CD8-positive, alpha-beta memory T cell (primary cell): Measurements from ENCODE around the gene EXTL1. TPM values are rescaled to one million over a fixed set of nuclear protein-coding genes. Genes with fewer than 3 reads are reported as not detected.

Source experiments
- CTCF ChIA-PET: fragments of 350-600 bp; sonication (Branson Sonifier 250); formaldehyde crosslinking; loops from one replicate; lab custom pipeline; 2021; ENCODE audit warnings: antibody characterized with exemption; lab: Charles Lee
- POLR2A ChIA-PET: fragments of 350-600 bp; sonication (Branson Sonifier 250); formaldehyde crosslinking; loops from one replicate; lab custom pipeline; 2021; ENCODE audit warnings: antibody characterized with exemption; lab: Charles Lee
- DNase-seq, 5 donors: peaks; one replicate each; pipeline versions ENCODE4 v3.0.0 to v3.0.0-alpha.2; 2020 to 2022; ENCODE audit warnings: mixed read lengths in 1 of 5
- H3K27ac ChIP-seq: one replicate; pipeline ENCODE4 v1.7.0; 2013; ENCODE audit warnings: low read depth, mild to moderate bottlenecking, low read length, moderate library complexity
- H3K27me3 ChIP-seq: 2 replicates; pipeline ENCODE4 v1.7.0; 2013; ENCODE audit warnings: low read length, mild to moderate bottlenecking; ENCODE audit not compliant: insufficient read depth, poor library complexity, severe bottlenecking
- H3K36me3 ChIP-seq: 2 replicates; pipeline ENCODE4 v1.7.0; 2013; ENCODE audit warnings: mild to moderate bottlenecking, low read length, moderate library complexity; ENCODE audit not compliant: insufficient read depth
- H3K4me1 ChIP-seq: 2 replicates; pipeline ENCODE4 v1.7.0; 2013; ENCODE audit warnings: mild to moderate bottlenecking, low read length, moderate library complexity; ENCODE audit not compliant: insufficient read depth
- H3K4me3 ChIP-seq: 2 replicates; pipeline ENCODE4 v1.7.0; 2013; ENCODE audit warnings: mild to moderate bottlenecking, low read length
- H3K9me3 ChIP-seq: 2 replicates; pipeline ENCODE4 v1.7.0; 2013; ENCODE audit warnings: mild to moderate bottlenecking, low read length
- H3K27ac Mint-ChIP-seq, 8 donors: one replicate each; pipeline ENCODE4 v1.8.0; 2020 to 2021; ENCODE audit warnings: mixed read lengths in 8 of 8, mild to moderate bottlenecking in 6 of 8, inconsistent platforms in 3 of 8, moderate library complexity in 3 of 8
- H3K27me3 Mint-ChIP-seq, 2 donors: one replicate each; pipeline ENCODE4 v1.8.0; 2020 to 2021; ENCODE audit warnings: mixed read lengths in 2 of 2, mild to moderate bottlenecking in 1 of 2, moderate library complexity in 1 of 2
- H3K36me3 Mint-ChIP-seq, 3 donors: one replicate each; pipeline ENCODE4 v1.8.0; 2020 to 2021; ENCODE audit warnings: mixed read lengths in 3 of 3, inconsistent platforms in 1 of 3, mild to moderate bottlenecking in 1 of 3
- H3K4me1 Mint-ChIP-seq, 3 donors: one replicate each; pipeline ENCODE4 v1.8.0; 2020 to 2021; ENCODE audit warnings: mixed read lengths in 3 of 3, inconsistent platforms in 1 of 3, mild to moderate bottlenecking in 1 of 3
- H3K4me3 Mint-ChIP-seq, 7 donors: one replicate each; pipeline ENCODE4 v1.8.0; 2020 to 2021; ENCODE audit warnings: mixed read lengths in 7 of 7, mild to moderate bottlenecking in 6 of 7, moderate library complexity in 4 of 7, inconsistent platforms in 2 of 7
- H3K9me3 Mint-ChIP-seq, 5 donors: one replicate each; pipeline ENCODE4 v1.8.0; 2020 to 2022; ENCODE audit warnings: mixed read lengths in 5 of 5, mild to moderate bottlenecking in 3 of 5, moderate library complexity in 2 of 5, inconsistent platforms in 1 of 5
- polyA plus RNA-seq: library from polyadenylated mRNA; unstranded; fragments of 300-500 nt; fragmentation: Illumina TruSeq; gene quantifications from one replicate; pipeline ENCODE4 v1.2.3, GENCODE V29; 2021
- total RNA-seq, 2 experiments: library from RNA; stranded (reverse); gene quantifications; one replicate each; pipeline ENCODE4 v1.2.3, GENCODE V29; 2021

EXTL1 gene
- total and polyA plus RNA-seq, 3 experiments from 2014 or later: not detected

DNA sequence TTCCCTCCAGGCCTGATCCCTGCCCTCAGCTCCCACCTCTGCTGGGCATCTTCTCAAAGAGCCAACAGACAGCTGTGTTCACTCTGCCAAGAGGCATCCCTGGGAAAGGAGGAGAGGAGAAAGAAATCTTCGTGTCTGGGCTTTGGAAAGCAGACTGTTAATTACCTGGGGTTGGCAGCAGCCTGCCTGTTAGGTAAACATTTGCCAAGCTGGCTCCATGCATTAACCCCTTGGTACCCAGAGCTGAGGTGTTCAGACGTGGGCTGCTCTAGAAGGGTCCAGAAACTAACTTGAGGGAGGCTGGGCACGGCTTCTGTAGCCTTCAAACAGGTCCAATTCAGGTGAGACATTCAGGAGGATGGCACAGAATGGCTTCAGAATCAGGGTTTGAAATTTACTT, 8.7 kb upstream of the EXTL1 start:
- ChIA-PET POLR2A (no interaction called here), CTCF (no interaction called here)
- Mint-ChIP-seq H3K27me3 (no peaks in the 10 kb centered on the region), H3K4me3 (no peak overlapping the region), H3K9me3 (no peaks in the 10 kb centered on the region), H3K27ac (peak overlapping the region in 1 of 8 donors; percentile 23), H3K4me1 (no peaks in the 10 kb centered on the region), H3K36me3 (no peaks in the 10 kb centered on the region)
- Histone ChIP-seq H3K4me1 (no peaks in the 10 kb centered on the region), H3K27ac (no peak overlapping the region), H3K4me3 (no peak overlapping the region), H3K27me3 (no peaks in the 10 kb centered on the region), H3K9me3 (no peaks in the 10 kb centered on the region), H3K36me3 (no peaks in the 10 kb centered on the region)
- DNase-seq: peak in 1 of 5 donors; percentile 7

DNA sequence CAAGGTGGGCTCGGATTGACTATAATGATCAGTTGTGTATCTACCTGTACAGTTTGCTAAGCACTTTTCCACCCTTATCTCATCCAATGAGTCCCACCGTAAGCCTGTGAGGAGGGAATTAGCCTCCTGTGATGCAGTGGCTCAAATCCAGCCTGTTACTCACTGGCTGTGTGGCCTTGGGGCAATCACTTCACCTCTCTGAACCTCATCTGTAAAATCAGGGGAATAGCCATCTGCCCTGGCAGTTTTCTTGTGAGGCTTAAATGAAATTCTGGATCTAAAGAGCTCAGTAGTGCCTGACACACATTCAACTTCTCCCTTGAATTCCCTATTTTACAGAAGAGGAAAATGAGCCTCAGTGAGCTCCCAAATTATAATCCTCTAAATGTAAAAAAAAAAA, 7.4 kb upstream of the EXTL1 start:
- H3K9me3 ChIP-seq: no peaks in the 10 kb centered on the region
- no peak overlapping the region for H3K27ac ChIP-seq
- CTCF ChIA-PET: interaction anchor here (0.8 to 1.0 kb wide), 2 partner anchors 12 to 98 kb away, joined by 3 read pairs; no protein-coding TSS in a partner anchor
- Mint-ChIP-seq H3K4me1 (no peaks in the 10 kb centered on the region), H3K27ac (peak overlapping the region in 1 of 8 donors; percentile 43), H3K9me3 (no peaks in the 10 kb centered on the region), H3K4me3 (no peak overlapping the region), H3K36me3 (no peaks in the 10 kb centered on the region), H3K27me3 (no peaks in the 10 kb centered on the region)
- no peaks in the 10 kb centered on the region for H3K4me1 ChIP-seq
- H3K27me3 ChIP-seq: no peaks in the 10 kb centered on the region
- POLR2A ChIA-PET: no interaction called here
- H3K36me3 ChIP-seq: no peaks in the 10 kb centered on the region
- peak in 1 of 5 donors; percentile 16 for DNase-seq
- H3K4me3 ChIP-seq: no peak overlapping the region

- H3K4me1 Mint-ChIP-seq: peaks cover 0 to 6% (median 5%) of the 10 kb centered on the region in 3 donors
- Histone ChIP-seq H3K27ac (no peak overlapping the region), H3K9me3 (no peaks in the 10 kb centered on the region), H3K27me3 (no peaks in the 10 kb centered on the region), H3K4me3 (no peak overlapping the region), H3K36me3 (no peaks in the 10 kb centered on the region), H3K4me1 (no peaks in the 10 kb centered on the region)
- H3K4me3 Mint-ChIP-seq: no peak overlapping the region
- H3K27ac Mint-ChIP-seq: peak overlapping the region in 2 of 8 donors; percentile 24 to 66
- peaks cover 0 to 3% of the 10 kb centered on the region in 2 donors for H3K27me3 Mint-ChIP-seq
- DNase-seq: peak in 1 of 5 donors; percentile 3
- ChIA-PET CTCF (no interaction called here), POLR2A (no interaction called here)
- H3K36me3 Mint-ChIP-seq: no peaks in the 10 kb centered on the region
- no peaks in the 10 kb centered on the region for H3K9me3 Mint-ChIP-seq
Measured at GRCh38 chr1:26015358-26015757, 6.2 kb upstream of the EXTL1 start.

- H3K27me3 Mint-ChIP-seq: peaks cover 0 to 4% of the 10 kb centered on the region in 2 donors
- Histone ChIP-seq H3K36me3 (no peaks in the 10 kb centered on the region), H3K9me3 (no peaks in the 10 kb centered on the region), H3K27ac (no peak overlapping the region), H3K4me3 (no peak overlapping the region), H3K4me1 (no peaks in the 10 kb centered on the region), H3K27me3 (no peaks in the 10 kb centered on the region)
- H3K27ac Mint-ChIP-seq: peak overlapping the region in 1 of 8 donors; percentile 92
- no peak overlapping the region for H3K4me3 Mint-ChIP-seq
- ChIA-PET POLR2A (no interaction called here), CTCF (interaction anchor here (0.9 kb wide), 1 partner anchor 121 kb away, joined by 3 read pairs; no protein-coding TSS in a partner anchor)
- H3K4me1 Mint-ChIP-seq: peaks cover 0 to 6% (median 5%) of the 10 kb centered on the region in 3 donors
- H3K36me3 Mint-ChIP-seq: no peaks in the 10 kb centered on the region
- peak in 1 of 5 donors; percentile 25 for DNase-seq
- no peaks in the 10 kb centered on the region for H3K9me3 Mint-ChIP-seq
Measured at GRCh38 chr1:26016258-26016952, 5.2 kb upstream of the EXTL1 start.

- Mint-ChIP-seq H3K4me3 (no peak overlapping the region), H3K4me1 (peaks cover 0 to 6% (median 5%) of the 10 kb centered on the region in 3 donors), H3K27me3 (peaks cover 0 to 4% of the 10 kb centered on the region in 2 donors), H3K36me3 (no peaks in the 10 kb centered on the region), H3K27ac (peak overlapping the region in 1 of 8 donors; percentile 2), H3K9me3 (no peaks in the 10 kb centered on the region)
- no peaks in the 10 kb centered on the region for H3K36me3 ChIP-seq
- no peaks in the 10 kb centered on the region for H3K27me3 ChIP-seq
- CTCF ChIA-PET: interaction anchor here (0.9 to 1.1 kb wide), 2 partner anchors 19 to 122 kb away, joined by 3 read pairs; no protein-coding TSS in a partner anchor
- no peak overlapping the region for H3K27ac ChIP-seq
- POLR2A ChIA-PET: no interaction called here
- H3K4me1 ChIP-seq: no peaks in the 10 kb centered on the region
- DNase-seq: peak in 1 of 5 donors; percentile 46
- no peaks in the 10 kb centered on the region for H3K9me3 ChIP-seq
- no peak overlapping the region for H3K4me3 ChIP-seq
Measured at GRCh38 chr1:26016953-26017545, 4.5 kb upstream of the EXTL1 start.

DNA sequence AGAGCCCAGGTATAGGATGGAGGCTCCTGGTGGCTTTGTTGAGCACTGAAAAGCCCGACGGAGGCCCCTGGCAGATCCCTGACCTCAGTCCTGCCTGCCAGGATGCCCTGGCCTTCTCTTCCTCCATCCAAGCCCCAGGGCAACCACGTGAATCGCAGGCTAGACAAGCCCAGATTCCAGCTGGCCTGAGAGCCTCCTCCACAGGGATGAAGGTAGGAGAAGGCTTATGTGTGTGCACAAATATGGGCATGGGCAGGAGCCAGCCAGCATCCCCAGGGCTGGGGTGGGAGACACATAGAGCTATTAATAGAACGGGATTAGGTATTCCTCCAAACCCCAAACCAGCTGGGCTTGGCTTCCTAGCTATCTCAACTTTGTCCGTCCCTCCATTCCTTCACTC, 4.0 kb upstream of the EXTL1 start:
- Histone ChIP-seq H3K36me3 (no peaks in the 10 kb centered on the region), H3K4me1 (no peaks in the 10 kb centered on the region), H3K27me3 (no peaks in the 10 kb centered on the region), H3K4me3 (no peak overlapping the region), H3K27ac (no peak overlapping the region), H3K9me3 (no peaks in the 10 kb centered on the region)
- H3K27me3 Mint-ChIP-seq: peaks cover 0 to 4% of the 10 kb centered on the region in 2 donors
- DNase-seq: no peak
- H3K36me3 Mint-ChIP-seq: no peaks in the 10 kb centered on the region
- no peaks in the 10 kb centered on the region for H3K9me3 Mint-ChIP-seq
- ChIA-PET POLR2A (no interaction called here), CTCF (interaction anchor here (1.1 kb wide), 1 partner anchor 19 kb away, joined by 3 read pairs; no protein-coding TSS in a partner anchor)
- peak overlapping the region in 1 of 8 donors; percentile 2 for H3K27ac Mint-ChIP-seq
- H3K4me1 Mint-ChIP-seq: peaks cover 0 to 6% (median 5%) of the 10 kb centered on the region in 3 donors
- no peak overlapping the region for H3K4me3 Mint-ChIP-seq

- no peaks in the 10 kb centered on the region for H3K36me3 Mint-ChIP-seq
- no peak overlapping the region for H3K4me3 Mint-ChIP-seq
- ChIA-PET POLR2A (no interaction called here), CTCF (interaction anchor here (1.1 kb wide), 1 partner anchor 17 kb away, joined by 8 read pairs; no protein-coding TSS in a partner anchor)
- Histone ChIP-seq H3K4me1 (no peaks in the 10 kb centered on the region), H3K27ac (no peak overlapping the region), H3K9me3 (no peaks in the 10 kb centered on the region), H3K36me3 (no peaks in the 10 kb centered on the region), H3K4me3 (no peak overlapping the region), H3K27me3 (no peaks in the 10 kb centered on the region)
- H3K27ac Mint-ChIP-seq: peak overlapping the region in 1 of 8 donors; percentile 69
- no peak for DNase-seq
- H3K4me1 Mint-ChIP-seq: peaks cover 0 to 6% (median 5%) of the 10 kb centered on the region in 3 donors
- no peaks in the 10 kb centered on the region for H3K9me3 Mint-ChIP-seq
- peaks cover 0 to 4% of the 10 kb centered on the region in 2 donors for H3K27me3 Mint-ChIP-seq
Measured at GRCh38 chr1:26019641-26020315, 1.8 kb upstream of the EXTL1 start.
